ENCODE measurements around the gene FBLN7.

DNA sequence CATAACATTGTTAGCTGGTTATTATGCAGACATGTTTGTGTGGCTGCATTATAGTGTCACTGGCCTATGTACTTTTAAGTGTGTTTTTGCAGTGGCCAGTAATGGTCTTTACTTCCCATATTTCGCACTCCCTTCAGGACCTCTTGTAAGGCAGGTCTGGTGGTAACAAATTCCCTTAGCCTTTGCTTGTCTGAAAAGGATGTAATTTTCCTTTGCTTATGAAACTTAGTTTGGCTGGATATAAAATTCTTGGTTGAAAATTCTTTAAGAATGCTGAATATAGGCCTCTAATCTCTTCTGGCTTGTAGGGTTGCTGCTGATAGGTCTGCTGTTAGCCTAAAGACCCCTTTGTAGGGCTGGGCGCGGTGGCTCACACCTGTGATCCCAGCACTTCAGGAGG is 82.0 kb downstream of the FBLN7 start:
- TF ChIP-seq, protein P1, sequence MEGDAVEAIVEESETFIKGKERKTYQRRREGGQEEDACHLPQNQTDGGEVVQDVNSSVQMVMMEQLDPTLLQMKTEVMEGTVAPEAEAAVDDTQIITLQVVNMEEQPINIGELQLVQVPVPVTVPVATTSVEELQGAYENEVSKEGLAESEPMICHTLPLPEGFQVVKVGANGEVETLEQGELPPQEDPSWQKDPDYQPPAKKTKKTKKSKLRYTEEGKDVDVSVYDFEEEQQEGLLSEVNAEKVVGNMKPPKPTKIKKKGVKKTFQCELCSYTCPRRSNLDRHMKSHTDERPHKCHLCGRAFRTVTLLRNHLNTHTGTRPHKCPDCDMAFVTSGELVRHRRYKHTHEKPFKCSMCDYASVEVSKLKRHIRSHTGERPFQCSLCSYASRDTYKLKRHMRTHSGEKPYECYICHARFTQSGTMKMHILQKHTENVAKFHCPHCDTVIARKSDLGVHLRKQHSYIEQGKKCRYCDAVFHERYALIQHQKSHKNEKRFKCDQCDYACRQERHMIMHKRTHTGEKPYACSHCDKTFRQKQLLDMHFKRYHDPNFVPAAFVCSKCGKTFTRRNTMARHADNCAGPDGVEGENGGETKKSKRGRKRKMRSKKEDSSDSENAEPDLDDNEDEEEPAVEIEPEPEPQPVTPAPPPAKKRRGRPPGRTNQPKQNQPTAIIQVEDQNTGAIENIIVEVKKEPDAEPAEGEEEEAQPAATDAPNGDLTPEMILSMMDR (IDR thresholded peaks at IDR 0.05) = no peak
- no peak for TF ChIP-seq ZFX (IDR thresholded peaks at IDR 0.05; ENCODE audit: borderline replicate concordance)

All from 22Rv1 (cell line).